A673 (cell line): Measurements from ENCODE around the gene ABCA10.

Experiments used
- CTCF ChIP-seq: fragments of 300-800, 200-600 bp; sonication (generic); conservative IDR thresholded peaks from 2 replicates; pipeline ENCODE4 v1.5.1; 2017; ENCODE audit warnings: low read depth, mild to moderate bottlenecking, antibody characterized with exemption, low read length, moderate library complexity, mixed read lengths
- EZH2 ChIP-seq: fragments of 200-600 bp; sonication (generic); IDR thresholded peaks from 2 replicates; pipeline ENCODE4 v1.6.1; 2017; ENCODE audit warnings: borderline replicate concordance, low read depth, mild to moderate bottlenecking, mixed read lengths, antibody characterized with exemption, low read length; ENCODE audit not compliant: poor library complexity, severe bottlenecking

DNA sequence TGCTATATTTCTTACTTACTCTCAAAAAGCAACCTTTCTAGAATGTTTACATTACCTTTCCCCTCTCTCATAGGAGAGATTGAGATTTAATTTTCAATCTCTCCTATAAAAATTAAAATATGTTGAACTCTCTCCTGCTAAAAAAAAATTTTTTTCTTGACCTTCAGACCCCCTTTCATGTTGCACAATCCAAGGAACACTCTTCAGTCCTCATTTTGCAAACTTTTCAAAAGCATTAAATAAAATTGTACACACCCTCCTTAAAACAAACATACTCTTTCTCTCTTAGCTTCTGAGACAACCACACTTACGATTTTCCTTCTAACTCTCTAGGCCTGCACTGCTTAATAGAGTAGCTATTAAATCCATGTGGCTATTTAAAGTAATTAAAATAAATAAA is 78.3 kb downstream of the ABCA10 start:
- TF ChIP-seq CTCF (no peak), EZH2 (no peak)
